HCT116 (cell line): Measurements from ENCODE around the gene TLR5. TPM values are rescaled to one million over a fixed set of nuclear protein-coding genes. Genes with fewer than 3 reads are reported as not detected.

Experiments
- ATAC-seq: fragments of 200-7000 bp; cut with Tn5 transposase; 2 replicates; pipeline ENCODE4 v1.9.1; 2020; ENCODE audit warnings: mild to moderate bottlenecking, moderate library complexity
- BruUV-seq: library from RNA; stranded (reverse); fragments of 400-500 nt; replicated peaks from 2 replicates; lab custom pipeline; 2021; lab: Mats Ljungman, UMichigan
- CTCF ChIA-PET: fragments of 300-600 bp; sonication (Branson Sonifier 250); formaldehyde crosslinking; loops from one replicate; lab custom pipeline; 2021; ENCODE audit warnings: antibody characterized with exemption; lab: Charles Lee
- POLR2A ChIA-PET: fragments of 300-600, 350-600 bp; sonication (Branson Sonifier 250); formaldehyde crosslinking; loops from one replicate; lab custom pipeline; 2021; ENCODE audit warnings: antibody characterized with exemption; lab: Charles Lee
- RAD21 ChIA-PET, 2 experiments: fragments of 300-600 bp; sonication (Branson Sonifier 250); formaldehyde crosslinking; loops; one replicate each; lab custom pipeline; 2023; ENCODE audit warnings: low total read pairs in 2 of 2; ENCODE audit not compliant: uncharacterized antibody in 2 of 2, unreplicated experiment in 2 of 2, low non-redundant PET in 1 of 2; lab: Charles Lee
- DNase-seq: peaks from one replicate; pipeline ENCODE4 v3.0.0-alpha.2; 2010; ENCODE audit warnings: low read depth, low spot score
- H2AFZ ChIP-seq: fragments of 200-600 bp; shearing (Covaris generic), sonication (generic); 2 replicates; pipeline ENCODE4 v1.6.1; 2017; ENCODE audit warnings: low read depth, mixed run types, mixed read lengths, antibody characterized with exemption, low read length; ENCODE audit not compliant: poor library complexity, severe bottlenecking
- H3K27ac ChIP-seq: 2 replicates; pipeline ENCODE4 v1.5.1; 2012; ENCODE audit warnings: low read depth, low read length
- H3K27me3 ChIP-seq: fragments of 200-600 bp; sonication (generic); 2 replicates; pipeline ENCODE4 v1.6.1; 2016; ENCODE audit warnings: mixed run types, low read length, mixed read lengths; ENCODE audit not compliant: insufficient read depth
- H3K36me3 ChIP-seq, 2 experiments: fragments of 200-500 bp in 1 of 2; fragments of 200-600 bp in 1 of 2; sonication (Bioruptor generic) in 1 of 2; sonication (generic) in 1 of 2; 2 replicates each; pipeline versions ENCODE4 v1.5.1 to v1.6.1; 2014 to 2016; ENCODE audit warnings: low read length in 2 of 2, inconsistent platforms in 1 of 2, mixed read lengths in 1 of 2, mixed run types in 1 of 2; ENCODE audit not compliant: insufficient read depth in 2 of 2, control insufficient read depth in 1 of 2
- H3K4me1 ChIP-seq, 2 experiments: fragments of 200-600 bp in 1 of 2; sonication (generic) in 1 of 2; 2 replicates each; pipeline versions ENCODE4 v1.5.1 to v1.6.1; 2012 to 2017; ENCODE audit warnings: low read length in 2 of 2, inconsistent platforms in 1 of 2, mild to moderate bottlenecking in 1 of 2, mixed read lengths in 1 of 2, mixed run types in 1 of 2, moderate library complexity in 1 of 2; ENCODE audit not compliant: insufficient read depth in 2 of 2, control insufficient read depth in 1 of 2
- H3K4me2 ChIP-seq: fragments of 200-600 bp; sonication (generic); 2 replicates; pipeline ENCODE4 v1.6.1; 2017; ENCODE audit warnings: mixed run types, low read length, mixed read lengths
- H3K4me3 ChIP-seq, 2 experiments: fragments of 200-600 bp in 1 of 2; sonication (generic) in 1 of 2; replicated peaks in 1 of 2; 2 replicates each; pipeline ENCODE4 v1.5.1; 2011 to 2016; ENCODE audit warnings: low read length in 2 of 2, control low read depth in 1 of 2, low read depth in 1 of 2, mild to moderate bottlenecking in 1 of 2, mixed read lengths in 1 of 2, mixed run types in 1 of 2
- H3K79me2 ChIP-seq: fragments of 200-600 bp; sonication (generic); 2 replicates; pipeline ENCODE4 v1.6.1; 2017; ENCODE audit warnings: mild to moderate bottlenecking, mixed run types, low read length, moderate library complexity, mixed read lengths; ENCODE audit not compliant: insufficient read depth
- H3K9ac ChIP-seq: fragments of 200-600 bp; sonication (generic); 2 replicates; pipeline ENCODE4 v1.6.1; 2016; ENCODE audit warnings: low read length, mixed read lengths
- H3K9me2 ChIP-seq: fragments of 200-600 bp; sonication (generic), shearing (Covaris generic); 2 replicates; pipeline ENCODE4 v1.6.1; 2017; ENCODE audit warnings: mixed run types, mild to moderate bottlenecking, moderate library complexity; ENCODE audit not compliant: insufficient read depth
- H3K9me3 ChIP-seq, 2 experiments: fragments of 200-500 bp in 1 of 2; fragments of 200-600 bp in 1 of 2; sonication (Bioruptor generic) in 1 of 2; sonication (generic) in 1 of 2; 2 replicates each; pipeline ENCODE4 v1.6.1; 2014 to 2017; ENCODE audit warnings: low read length in 2 of 2, mixed read lengths in 2 of 2, inconsistent platforms in 1 of 2, low read depth in 1 of 2, mild to moderate bottlenecking in 1 of 2, mixed run types in 1 of 2, moderate library complexity in 1 of 2; ENCODE audit not compliant: control insufficient read depth in 1 of 2, insufficient read depth in 1 of 2
- H4K20me1 ChIP-seq: fragments of 200-600 bp; sonication (generic), shearing (Covaris generic); 2 replicates; pipeline ENCODE4 v1.6.1; 2017; ENCODE audit warnings: mixed run types, mild to moderate bottlenecking, moderate library complexity; ENCODE audit not compliant: insufficient read depth
- CBX3 ChIP-seq: IDR thresholded peaks from 2 replicates; pipeline ENCODE4 v1.6.1; 2012; ENCODE audit warnings: low read depth
- CEBPB ChIP-seq: IDR thresholded peaks from 2 replicates; pipeline ENCODE4 v1.6.1; 2012; ENCODE audit warnings: low read depth
- EGR1 ChIP-seq: IDR thresholded peaks from 2 replicates; pipeline ENCODE4 v1.6.1; 2012; ENCODE audit warnings: low read depth
- ELF1 ChIP-seq: IDR thresholded peaks from 2 replicates; pipeline ENCODE4 v1.6.1; 2012; ENCODE audit warnings: low read depth, borderline replicate concordance
- EZH2phosphoT487 ChIP-seq: fragments of 200-600 bp; IDR thresholded peaks from 2 replicates; pipeline ENCODE4 v1.6.1; 2018; ENCODE audit warnings: antibody characterized with exemption, borderline replicate concordance
- FOSL1 ChIP-seq: IDR thresholded peaks from 2 replicates; pipeline ENCODE4 v1.6.1; 2012; ENCODE audit warnings: low read depth
- JUND ChIP-seq: IDR thresholded peaks from 2 replicates; pipeline ENCODE4 v1.6.1; 2012
- POLR2A ChIP-seq: IDR thresholded peaks from 2 replicates; pipeline ENCODE4 v1.7.0; 2011; ENCODE audit warnings: borderline replicate concordance; ENCODE audit not compliant: insufficient read depth, insufficient read length; ENCODE audit errors: extremely low read depth
- POLR2AphosphoS5 ChIP-seq: IDR thresholded peaks from 2 replicates; pipeline ENCODE4 v1.6.1; 2011; ENCODE audit warnings: mild to moderate bottlenecking, low read depth, low read length, moderate library complexity
- RAD21 ChIP-seq: IDR thresholded peaks from 2 replicates; pipeline ENCODE4 v1.6.1; 2012; ENCODE audit warnings: low read depth, mild to moderate bottlenecking
- SIN3A ChIP-seq: IDR thresholded peaks from 2 replicates; pipeline ENCODE4 v1.6.1; 2012; ENCODE audit warnings: low read depth
- SP1 ChIP-seq: IDR thresholded peaks from 2 replicates; pipeline ENCODE4 v1.6.1; 2012; ENCODE audit warnings: low read depth
- SRF ChIP-seq: IDR thresholded peaks from 2 replicates; pipeline ENCODE4 v1.6.1; 2012; ENCODE audit warnings: low read depth
- TCF7L2 ChIP-seq: IDR thresholded peaks from 2 replicates; pipeline ENCODE4 v1.7.0; 2011; ENCODE audit warnings: borderline replicate concordance, inconsistent platforms; ENCODE audit not compliant: insufficient read depth, insufficient read length; ENCODE audit errors: extremely low read depth
- YY1 ChIP-seq: IDR thresholded peaks from 2 replicates; pipeline ENCODE4 v1.6.1; 2011; ENCODE audit warnings: low read length, low read depth, moderate library complexity, mild to moderate bottlenecking; ENCODE audit not compliant: insufficient replicate concordance; ENCODE audit errors: extremely low read depth
- ZFX ChIP-seq: fragments of 450-650 bp; IDR thresholded peaks from 2 replicates; pipeline ENCODE4 v1.6.1; 2017
- intact Hi-C: fragments of 100-400 bp; cut with micrococcal nuclease; formaldehyde crosslinking; loops from 2 replicates; pipeline ENCODE4 v1.10.0; 2022
- total RNA-seq: library from RNA; stranded (reverse); gene quantifications from one replicate; pipeline ENCODE4 v1.2.1, GENCODE V29; 2021; ENCODE audit not compliant: unreplicated experiment
- TF ChIP-seq, protein P1 (sequence below), 3 experiments: fragments of 200-600 bp in 1 of 3; sonication (generic) in 1 of 3; IDR thresholded peaks in 2 of 3; conservative IDR thresholded peaks in 1 of 3; 2 replicates each; pipeline ENCODE4 v1.5.1; 2012 to 2017; ENCODE audit warnings: low read depth in 2 of 3, low read length in 2 of 3, antibody characterized with exemption in 1 of 3, borderline replicate concordance in 1 of 3, control low read depth in 1 of 3, mild to moderate bottlenecking in 1 of 3, mixed read lengths in 1 of 3, mixed run types in 1 of 3, moderate library complexity in 1 of 3; ENCODE audit not compliant: insufficient read depth in 1 of 3
- TF ChIP-seq, protein P2 (sequence below): IDR thresholded peaks from 2 replicates; pipeline ENCODE4 v1.6.1; 2012
- TF ChIP-seq, protein P3 (sequence below): IDR thresholded peaks from 2 replicates; pipeline ENCODE4 v1.6.1; 2012
- TF ChIP-seq, protein P4 (sequence below): IDR thresholded peaks from 2 replicates; pipeline ENCODE4 v1.6.1; 2012; ENCODE audit warnings: low read depth

TLR5 gene
- total RNA-seq, 1 experiment from 2014 or later, result 1.2 TPM

DNA sequence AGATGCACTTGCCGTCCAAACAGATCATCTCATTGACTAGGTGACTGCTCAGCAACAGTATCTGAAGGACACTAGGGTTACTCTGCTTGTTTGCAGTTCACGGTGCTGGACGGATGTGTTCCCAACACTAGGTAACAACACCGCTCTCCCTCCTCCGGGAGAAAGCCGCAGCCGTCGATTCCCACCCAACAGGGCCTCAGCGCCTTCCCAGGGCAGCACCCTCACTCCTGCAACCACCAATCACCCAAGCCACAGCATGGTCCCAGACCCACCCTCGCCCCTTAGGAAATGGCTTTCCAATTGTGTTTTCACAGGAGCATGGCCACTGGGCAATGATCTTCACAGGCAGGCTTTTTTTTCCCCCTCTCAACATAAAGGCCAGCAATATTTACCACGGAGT, 779 bp downstream of the TLR5 start:
- Histone ChIP-seq H3K27me3 (no peaks in the 10 kb centered on the region), H3K79me2 (no peaks in the 10 kb centered on the region), H3K4me2 (peak overlapping the region; percentile 84), H3K9ac (peak overlapping the region; percentile 45), H4K20me1 (no peaks in the 10 kb centered on the region), H3K4me1 (peaks cover 12 to 20% of the 10 kb centered on the region in 2 experiments), H3K9me2 (no peaks in the 10 kb centered on the region), H3K36me3 (no peaks in the 10 kb centered on the region), H3K4me3 (peak overlapping the region; percentile 41 to 61), H3K27ac (no peak overlapping the region; the same call in 1 of the 2 replicates), H3K9me3 (no peaks in the 10 kb centered on the region), H2AFZ (peak overlapping the region; percentile 91)
- CTCF ChIA-PET, result interaction anchor here (1.1 to 3.4 kb wide), 2 partner anchors 9 to 19 kb away, joined by 3 to 38 read pairs; no protein-coding TSS in a partner anchor
- RAD21 ChIA-PET, result no interaction called here
- DNase-seq (no peak), ATAC-seq (no peak)
- intact Hi-C loops, result no loop called here
- TF ChIP-seq ZFX (no peak), YY1 (no peak), SRF (no peak), JUND (no peak), FOSL1 (no peak), POLR2A (no peak), EZH2phosphoT487 (no peak), CBX3 (no peak), SIN3A (no peak), CEBPB (no peak), POLR2AphosphoS5 (no peak), TCF7L2 (no peak), EGR1 (no peak), RAD21 (no peak), ELF1 (no peak), SP1 (no peak)
- TF ChIP-seq, protein P1, sequence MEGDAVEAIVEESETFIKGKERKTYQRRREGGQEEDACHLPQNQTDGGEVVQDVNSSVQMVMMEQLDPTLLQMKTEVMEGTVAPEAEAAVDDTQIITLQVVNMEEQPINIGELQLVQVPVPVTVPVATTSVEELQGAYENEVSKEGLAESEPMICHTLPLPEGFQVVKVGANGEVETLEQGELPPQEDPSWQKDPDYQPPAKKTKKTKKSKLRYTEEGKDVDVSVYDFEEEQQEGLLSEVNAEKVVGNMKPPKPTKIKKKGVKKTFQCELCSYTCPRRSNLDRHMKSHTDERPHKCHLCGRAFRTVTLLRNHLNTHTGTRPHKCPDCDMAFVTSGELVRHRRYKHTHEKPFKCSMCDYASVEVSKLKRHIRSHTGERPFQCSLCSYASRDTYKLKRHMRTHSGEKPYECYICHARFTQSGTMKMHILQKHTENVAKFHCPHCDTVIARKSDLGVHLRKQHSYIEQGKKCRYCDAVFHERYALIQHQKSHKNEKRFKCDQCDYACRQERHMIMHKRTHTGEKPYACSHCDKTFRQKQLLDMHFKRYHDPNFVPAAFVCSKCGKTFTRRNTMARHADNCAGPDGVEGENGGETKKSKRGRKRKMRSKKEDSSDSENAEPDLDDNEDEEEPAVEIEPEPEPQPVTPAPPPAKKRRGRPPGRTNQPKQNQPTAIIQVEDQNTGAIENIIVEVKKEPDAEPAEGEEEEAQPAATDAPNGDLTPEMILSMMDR (IDR thresholded peaks at IDR 0.05 in 2 of 3, conservative IDR thresholded peaks at IDR 0.05 in 1 of 3; ENCODE audit: borderline replicate concordance in 1 of 3, insufficient read depth in 1 of 3, low read depth in 2 of 3, low read length in 2 of 3), result no peak
- TF ChIP-seq, protein P2, sequence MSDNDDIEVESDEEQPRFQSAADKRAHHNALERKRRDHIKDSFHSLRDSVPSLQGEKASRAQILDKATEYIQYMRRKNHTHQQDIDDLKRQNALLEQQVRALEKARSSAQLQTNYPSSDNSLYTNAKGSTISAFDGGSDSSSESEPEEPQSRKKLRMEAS, result no peak
- TF ChIP-seq, protein P3, sequence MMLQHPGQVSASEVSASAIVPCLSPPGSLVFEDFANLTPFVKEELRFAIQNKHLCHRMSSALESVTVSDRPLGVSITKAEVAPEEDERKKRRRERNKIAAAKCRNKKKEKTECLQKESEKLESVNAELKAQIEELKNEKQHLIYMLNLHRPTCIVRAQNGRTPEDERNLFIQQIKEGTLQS, result no peak
- TF ChIP-seq, protein P4, sequence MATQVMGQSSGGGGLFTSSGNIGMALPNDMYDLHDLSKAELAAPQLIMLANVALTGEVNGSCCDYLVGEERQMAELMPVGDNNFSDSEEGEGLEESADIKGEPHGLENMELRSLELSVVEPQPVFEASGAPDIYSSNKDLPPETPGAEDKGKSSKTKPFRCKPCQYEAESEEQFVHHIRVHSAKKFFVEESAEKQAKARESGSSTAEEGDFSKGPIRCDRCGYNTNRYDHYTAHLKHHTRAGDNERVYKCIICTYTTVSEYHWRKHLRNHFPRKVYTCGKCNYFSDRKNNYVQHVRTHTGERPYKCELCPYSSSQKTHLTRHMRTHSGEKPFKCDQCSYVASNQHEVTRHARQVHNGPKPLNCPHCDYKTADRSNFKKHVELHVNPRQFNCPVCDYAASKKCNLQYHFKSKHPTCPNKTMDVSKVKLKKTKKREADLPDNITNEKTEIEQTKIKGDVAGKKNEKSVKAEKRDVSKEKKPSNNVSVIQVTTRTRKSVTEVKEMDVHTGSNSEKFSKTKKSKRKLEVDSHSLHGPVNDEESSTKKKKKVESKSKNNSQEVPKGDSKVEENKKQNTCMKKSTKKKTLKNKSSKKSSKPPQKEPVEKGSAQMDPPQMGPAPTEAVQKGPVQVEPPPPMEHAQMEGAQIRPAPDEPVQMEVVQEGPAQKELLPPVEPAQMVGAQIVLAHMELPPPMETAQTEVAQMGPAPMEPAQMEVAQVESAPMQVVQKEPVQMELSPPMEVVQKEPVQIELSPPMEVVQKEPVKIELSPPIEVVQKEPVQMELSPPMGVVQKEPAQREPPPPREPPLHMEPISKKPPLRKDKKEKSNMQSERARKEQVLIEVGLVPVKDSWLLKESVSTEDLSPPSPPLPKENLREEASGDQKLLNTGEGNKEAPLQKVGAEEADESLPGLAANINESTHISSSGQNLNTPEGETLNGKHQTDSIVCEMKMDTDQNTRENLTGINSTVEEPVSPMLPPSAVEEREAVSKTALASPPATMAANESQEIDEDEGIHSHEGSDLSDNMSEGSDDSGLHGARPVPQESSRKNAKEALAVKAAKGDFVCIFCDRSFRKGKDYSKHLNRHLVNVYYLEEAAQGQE, result no peak
- no TSS peak for BruUV-seq
- POLR2A ChIA-PET, result interaction anchor here (1.0 kb wide), 1 partner anchor 9 kb away, joined by 3 read pairs; no protein-coding TSS in a partner anchor
